Measurements from ENCODE around the gene TBC1D1. TPM values are rescaled to one million over a fixed set of nuclear protein-coding genes. Genes with fewer than 3 reads are reported as not detected.
A peak's percentile ranks its signal among the peaks of the same experiment; 100 is the strongest.

The TBC1D1 gene
- total RNA-seq, 2 donors from 2014 or later, result 49.8 to 129 TPM

DNA sequence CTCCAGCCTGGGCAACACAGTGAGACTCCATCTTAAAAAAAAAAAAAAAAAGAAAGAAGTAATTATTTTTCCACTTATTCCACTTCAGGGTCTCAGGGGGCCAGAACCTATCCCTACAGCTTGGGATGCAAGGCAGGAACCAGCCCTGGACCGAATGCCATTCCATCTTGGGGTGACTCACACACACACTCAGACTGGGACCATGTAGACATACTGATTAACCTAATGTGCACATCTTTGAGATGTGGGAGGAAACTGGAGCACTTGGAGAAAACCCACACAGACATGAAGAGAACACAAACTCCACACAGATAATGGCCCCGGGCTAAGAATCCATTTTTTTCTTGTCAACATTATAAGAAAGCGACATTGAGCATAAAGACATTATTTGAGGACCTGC, 201.8 kb downstream of the TBC1D1 start:
- intact Hi-C loops (cut with DNase I), result no loop called here
- TF ChIP-seq CTCF (IDR thresholded peaks at IDR 0.05) (no peak), POLR2A (IDR thresholded peaks at IDR 0.05) (no peak), POLR2AphosphoS5 (IDR thresholded peaks at IDR 0.05) (no peak)
- H3K27ac ChIP-seq, result peak overlapping the region in 1 of 2 donors; percentile 59
- H3K36me3 ChIP-seq, result no peaks in the 10 kb centered on the region
- peaks cover 4% of the 10 kb centered on the region for H3K4me1 ChIP-seq (replicated peaks)
- DNase-seq (ENCODE audit: low spot score), result no peak
- no peaks in the 10 kb centered on the region for H3K9me3 ChIP-seq
- no peak overlapping the region for H3K4me3 ChIP-seq
- WGBS, result 85% methylated on average over 3 of the region's 3 CpGs
- no peaks in the 10 kb centered on the region for H3K27me3 ChIP-seq (replicated peaks; ENCODE audit: insufficient read depth)

GRCh38 chr4:38094419-38094818, 203.5 kb downstream of the TBC1D1 start:
- no peak overlapping the region for H3K4me3 ChIP-seq
- intact Hi-C loops (cut with DNase I), result no loop called here
- no peak for TF ChIP-seq CTCF (IDR thresholded peaks at IDR 0.05)
- no peak for TF ChIP-seq POLR2A (IDR thresholded peaks at IDR 0.05)
- no peak for TF ChIP-seq POLR2AphosphoS5 (IDR thresholded peaks at IDR 0.05)
- no peak for DNase-seq (ENCODE audit: low spot score)
- no peak overlapping the region for H3K27ac ChIP-seq
- no peaks in the 10 kb centered on the region for H3K36me3 ChIP-seq
- 74% methylated on average over 7 of the region's 7 CpGs for WGBS
- no peaks in the 10 kb centered on the region for H3K27me3 ChIP-seq (replicated peaks; ENCODE audit: insufficient read depth)
- no peaks in the 10 kb centered on the region for H3K9me3 ChIP-seq
- H3K4me1 ChIP-seq (replicated peaks), result peaks cover 4% of the 10 kb centered on the region

DNA sequence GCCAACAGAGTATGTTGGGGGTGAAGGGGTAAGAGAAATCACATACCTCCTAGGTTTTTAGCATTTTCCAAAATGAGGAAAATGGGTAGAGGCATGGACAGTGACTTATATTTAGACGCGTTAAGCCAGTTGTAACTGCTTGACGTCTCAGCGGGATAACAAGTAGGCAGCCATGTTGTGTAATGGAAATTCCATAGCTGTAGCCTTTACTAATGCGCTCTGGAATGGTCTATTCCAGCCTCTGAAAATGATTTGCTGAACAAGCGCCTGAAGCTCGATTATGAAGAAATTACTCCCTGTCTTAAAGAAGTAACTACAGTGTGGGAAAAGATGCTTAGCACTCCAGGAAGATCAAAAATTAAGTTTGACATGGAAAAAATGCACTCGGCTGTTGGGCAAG, 204.8 kb downstream of the TBC1D1 start:
- Histone ChIP-seq H3K9me3 (no peaks in the 10 kb centered on the region), H3K4me3 (no peak overlapping the region), H3K4me1 (replicated peaks) (peaks cover 2% of the 10 kb centered on the region), H3K36me3 (no peaks in the 10 kb centered on the region), H3K27me3 (replicated peaks; ENCODE audit: insufficient read depth) (no peaks in the 10 kb centered on the region), H3K27ac (no peak overlapping the region)
- 97% methylated on average over 8 of the region's 8 CpGs for WGBS
- no peak for DNase-seq (ENCODE audit: low spot score)
- TF ChIP-seq POLR2AphosphoS5 (IDR thresholded peaks at IDR 0.05), result no peak
- no peak for TF ChIP-seq POLR2A (IDR thresholded peaks at IDR 0.05)
- no peak for TF ChIP-seq CTCF (IDR thresholded peaks at IDR 0.05)
- intact Hi-C loops (cut with DNase I), result no loop called here

DNA sequence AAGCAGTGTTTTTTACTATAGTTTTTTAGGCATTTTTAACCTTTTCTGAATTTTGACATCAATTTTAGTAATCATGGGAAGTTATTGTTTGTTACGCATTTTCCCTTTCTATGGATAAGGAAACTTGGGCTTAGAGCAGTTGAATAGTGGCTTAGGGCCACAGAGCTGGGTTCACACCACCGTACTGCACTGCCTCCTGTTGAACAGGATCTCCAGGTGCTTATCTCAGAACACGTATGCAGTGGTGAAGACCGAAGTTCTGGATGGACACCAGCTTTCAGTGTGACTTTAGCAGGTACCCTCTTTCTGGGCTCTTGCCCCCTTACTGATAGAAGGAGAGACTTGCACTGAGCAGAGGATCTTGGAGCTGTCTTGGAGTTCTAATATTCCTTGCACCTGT, 206.9 kb downstream of the TBC1D1 start:
- DNase-seq (ENCODE audit: low spot score), result no peak
- intact Hi-C loops (cut with DNase I), result no loop called here
- peaks cover 3% of the 10 kb centered on the region for H3K4me1 ChIP-seq (replicated peaks)
- peak overlapping the region in 1 of 2 donors; percentile 76 for H3K27ac ChIP-seq
- H3K4me3 ChIP-seq, result no peak overlapping the region
- H3K9me3 ChIP-seq, result no peaks in the 10 kb centered on the region
- no peaks in the 10 kb centered on the region for H3K36me3 ChIP-seq
- TF ChIP-seq POLR2A (IDR thresholded peaks at IDR 0.05) (no peak), CTCF (IDR thresholded peaks at IDR 0.05) (no peak), POLR2AphosphoS5 (IDR thresholded peaks at IDR 0.05) (no peak)
- H3K27me3 ChIP-seq (replicated peaks; ENCODE audit: insufficient read depth), result no peaks in the 10 kb centered on the region
- WGBS, result 97% methylated on average over 4 of the region's 4 CpGs

DNA sequence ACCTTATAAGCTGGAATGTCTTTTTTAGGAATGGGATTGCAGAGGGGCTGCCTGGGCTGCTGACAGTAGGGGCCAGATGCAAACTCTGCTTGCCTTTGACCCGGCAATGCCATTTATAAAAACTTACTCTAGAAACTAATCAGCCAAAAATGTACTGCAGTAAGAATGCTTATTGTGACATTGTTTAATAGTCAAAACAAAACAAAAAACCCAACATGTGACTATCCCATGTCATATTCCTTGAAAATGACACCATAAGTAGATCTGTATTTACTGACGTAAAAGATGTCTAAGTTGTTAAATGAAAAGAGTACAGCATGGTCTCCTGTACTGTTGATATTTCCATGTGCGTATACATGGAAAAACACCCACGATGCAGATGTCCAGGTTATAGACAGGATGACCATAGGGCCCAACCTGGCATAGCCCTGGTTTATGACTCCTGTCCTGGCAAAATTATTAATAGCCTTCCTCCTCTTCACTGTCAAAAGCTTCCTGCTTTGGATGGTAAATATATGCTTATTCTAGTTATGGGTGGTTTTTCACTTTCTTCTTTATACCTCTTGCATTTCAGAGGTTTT, 208.2 kb downstream of the TBC1D1 start:
- WGBS, result 74% methylated on average over 4 of the region's 4 CpGs
- no peak for TF ChIP-seq POLR2A (IDR thresholded peaks at IDR 0.05)
- TF ChIP-seq POLR2AphosphoS5 (IDR thresholded peaks at IDR 0.05), result peak; percentile 89

More for the DNA sequence above, 208.2 kb downstream of the TBC1D1 start:
- no peaks in the 10 kb centered on the region for H3K36me3 ChIP-seq
- intact Hi-C loops (cut with DNase I), result no loop called here
- no peaks in the 10 kb centered on the region for H3K9me3 ChIP-seq
- peak overlapping the region; percentile 41 to 76 for H3K27ac ChIP-seq
- peaks cover 7% of the 10 kb centered on the region for H3K4me1 ChIP-seq (replicated peaks)
- DNase-seq (ENCODE audit: low spot score), result peak; percentile 35
- H3K4me3 ChIP-seq, result no peak overlapping the region
- no peaks in the 10 kb centered on the region for H3K27me3 ChIP-seq (replicated peaks; ENCODE audit: insufficient read depth)

Data from prostate gland (tissue), 2 donors.